OCI-M2 (cell line): ENCODE data around the gene HPS4.
"Not testable (repeated sequence)": the region's sequence is repeated elsewhere in the genome, so short reads cannot be mapped to it uniquely, and the experiment has no call there.

Experiments
- DNase-seq: peaks from one replicate; lab custom pipeline; 2025; ENCODE audit not compliant: unreplicated experiment; lab: John Stamatoyannopoulos, UW

The HPS4 gene

DNA sequence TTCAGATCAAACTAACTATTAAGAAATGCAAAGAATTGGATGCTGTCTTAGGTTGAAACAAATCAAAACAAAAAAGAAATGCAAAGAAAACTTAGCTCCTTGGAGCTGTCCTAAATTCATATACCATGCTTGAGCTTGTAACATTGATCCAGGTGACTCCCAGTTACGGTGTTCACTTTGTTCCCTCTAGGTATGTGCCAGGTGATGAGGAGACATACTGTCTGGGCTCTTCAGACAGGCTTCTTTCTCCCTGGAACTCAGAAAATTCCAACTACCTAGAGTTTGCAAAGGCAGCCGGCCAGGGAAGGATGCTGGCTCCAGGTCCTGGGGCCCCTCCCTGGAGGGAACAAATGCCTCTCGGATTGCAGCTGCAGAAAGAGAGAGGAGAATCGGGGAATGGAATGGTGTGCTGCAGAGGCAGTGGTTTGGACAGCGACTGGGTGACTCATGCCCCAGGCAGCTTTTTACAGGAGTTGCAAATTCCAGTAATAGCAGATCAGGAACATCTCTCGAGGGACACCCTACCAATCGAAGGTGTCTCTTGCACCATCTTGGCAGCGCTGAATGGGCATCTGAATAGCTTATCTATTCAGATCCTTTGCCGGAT, 66.8 kb downstream of the HPS4 start:
- DNase-seq, result no peak

DNA sequence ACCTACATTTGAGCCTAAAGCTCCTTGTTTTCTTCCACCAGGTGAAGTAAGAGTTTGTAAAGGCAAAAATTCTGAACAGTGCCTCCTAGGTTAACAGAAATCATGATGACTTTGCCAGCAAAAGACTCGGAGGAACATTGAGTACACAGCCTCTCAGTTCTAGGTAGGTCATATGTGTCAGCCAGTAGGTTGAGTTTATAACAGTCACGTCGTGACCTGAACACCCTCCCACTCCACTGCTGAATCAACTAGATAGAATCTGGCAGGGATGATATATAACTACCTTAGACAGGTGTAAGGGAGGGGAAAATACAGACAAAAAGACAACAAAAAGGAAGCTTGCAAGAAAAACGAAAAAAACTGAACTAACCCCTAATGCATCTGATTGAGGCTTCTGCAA, 67.3 kb downstream of the HPS4 start:
- no peak for DNase-seq

DNA sequence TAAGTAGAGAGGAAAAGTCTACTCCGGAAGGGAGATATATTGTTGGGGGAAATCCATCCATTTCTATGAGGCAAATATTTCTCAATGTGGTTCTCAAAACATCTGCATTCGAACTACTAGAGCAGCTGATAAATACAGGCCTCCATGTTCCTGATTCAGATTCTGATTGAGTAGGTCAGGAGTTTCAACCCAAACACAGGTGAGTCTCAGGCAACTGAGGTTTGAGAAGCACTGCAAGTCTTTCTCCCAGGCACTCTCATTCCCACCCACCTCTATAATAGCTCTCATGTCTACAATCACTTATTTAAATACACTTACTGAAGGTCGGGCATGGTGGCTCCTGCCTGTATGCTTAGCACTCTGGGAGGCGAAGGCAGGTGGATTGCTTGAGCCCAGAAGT, 69.2 kb downstream of the HPS4 start:
- DNase-seq, result no peak

DNA sequence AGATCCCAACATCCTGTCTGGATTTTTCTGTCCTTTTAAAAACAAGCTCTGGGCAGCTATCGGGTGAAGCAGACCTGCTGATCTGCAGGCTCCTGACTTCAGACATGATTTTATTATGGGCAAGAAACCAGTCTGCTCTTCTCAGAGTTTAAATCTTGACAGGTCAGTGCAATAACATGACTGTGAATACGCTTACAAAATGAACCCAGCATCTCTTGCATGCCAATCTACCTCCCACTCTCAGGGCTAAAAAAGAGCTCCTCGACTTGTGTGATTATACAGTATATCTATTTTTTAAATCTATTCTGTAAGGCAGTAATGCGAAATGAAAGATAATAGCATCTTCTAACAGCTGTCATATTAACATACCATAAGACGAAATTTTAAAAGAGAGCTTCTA, 73.2 kb downstream of the HPS4 start:
- no peak for DNase-seq

DNA sequence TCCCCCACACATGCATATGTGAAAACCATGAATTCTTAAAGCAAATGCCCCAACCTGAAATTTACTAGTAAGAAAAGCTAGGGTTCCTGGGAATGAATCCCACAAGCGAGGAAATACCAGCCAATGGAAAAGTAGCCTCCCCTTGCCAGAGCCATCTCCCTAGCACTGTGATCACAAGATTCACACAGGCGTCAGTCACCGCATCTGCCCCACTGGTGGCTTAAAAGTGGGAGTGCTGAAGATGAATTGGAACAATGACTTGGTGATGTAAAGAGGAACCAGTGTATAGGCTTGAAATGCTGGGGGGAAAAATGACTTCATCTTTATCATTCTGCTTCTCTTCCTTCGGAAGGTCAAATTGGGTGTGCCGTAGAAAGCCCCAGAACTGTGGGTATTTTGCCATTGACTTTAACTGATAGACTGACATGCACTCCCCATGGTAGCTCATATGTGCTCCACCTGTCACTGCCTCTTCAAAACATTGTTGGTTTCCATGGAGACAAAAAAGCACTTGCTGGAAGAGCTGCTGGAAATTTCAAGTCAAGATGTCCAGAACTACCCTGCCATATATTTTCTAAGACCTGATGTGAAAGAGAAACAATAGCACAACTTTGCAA, 73.8 kb downstream of the HPS4 start:
- no peak for DNase-seq

DNA sequence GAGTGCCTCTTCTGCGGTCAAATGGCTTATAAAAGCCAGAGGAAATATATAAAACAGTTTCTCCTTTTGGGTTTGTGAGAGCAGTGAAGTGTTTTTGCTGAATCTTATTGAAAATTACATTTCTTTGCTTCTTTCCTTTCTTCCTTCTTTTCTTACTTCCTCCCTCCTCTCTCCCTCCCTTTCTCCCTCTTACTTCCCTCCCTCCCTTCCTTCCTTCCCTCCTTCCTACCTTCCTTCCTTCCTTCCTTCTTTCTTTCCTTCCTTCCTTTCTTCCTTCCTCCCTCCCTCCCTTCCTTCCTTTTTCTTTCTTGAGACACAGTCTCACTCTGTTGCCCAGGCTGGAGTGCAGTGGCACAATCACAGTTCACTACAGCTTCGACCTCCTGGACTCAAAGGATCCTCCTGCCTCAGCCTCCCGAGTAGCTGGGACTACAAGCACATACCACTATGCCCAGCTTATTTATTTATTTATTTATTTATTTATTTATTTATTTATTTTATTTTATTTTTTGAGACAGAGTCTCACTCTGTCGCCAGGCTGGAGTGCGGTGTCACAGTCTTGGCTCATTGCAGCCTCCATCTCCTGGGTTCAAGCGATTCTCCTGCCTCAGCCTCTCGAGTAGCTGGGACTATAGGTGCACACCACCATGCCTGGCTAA, 74.9 kb downstream of the HPS4 start:
- DNase-seq, result not testable (repeated sequence)

DNA sequence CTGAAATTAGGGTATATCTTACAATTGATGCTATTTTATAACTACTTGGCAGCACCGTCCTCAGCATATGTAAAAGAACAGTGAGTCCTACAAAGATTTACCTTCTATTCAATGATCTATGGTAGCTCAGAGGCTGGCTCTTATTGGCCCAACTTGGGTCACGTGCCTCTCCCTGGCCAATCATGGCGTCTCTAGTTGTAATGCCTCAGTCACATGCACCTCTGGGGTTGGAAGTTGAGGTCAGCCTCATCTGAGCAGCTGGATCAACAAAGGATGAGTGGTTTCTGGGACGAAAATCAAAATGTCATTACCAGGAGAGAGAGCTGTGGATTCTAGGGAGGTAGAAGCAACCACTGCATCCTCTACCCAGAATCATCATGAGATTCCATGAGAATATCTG, 77.5 kb downstream of the HPS4 start:
- no peak for DNase-seq

DNA sequence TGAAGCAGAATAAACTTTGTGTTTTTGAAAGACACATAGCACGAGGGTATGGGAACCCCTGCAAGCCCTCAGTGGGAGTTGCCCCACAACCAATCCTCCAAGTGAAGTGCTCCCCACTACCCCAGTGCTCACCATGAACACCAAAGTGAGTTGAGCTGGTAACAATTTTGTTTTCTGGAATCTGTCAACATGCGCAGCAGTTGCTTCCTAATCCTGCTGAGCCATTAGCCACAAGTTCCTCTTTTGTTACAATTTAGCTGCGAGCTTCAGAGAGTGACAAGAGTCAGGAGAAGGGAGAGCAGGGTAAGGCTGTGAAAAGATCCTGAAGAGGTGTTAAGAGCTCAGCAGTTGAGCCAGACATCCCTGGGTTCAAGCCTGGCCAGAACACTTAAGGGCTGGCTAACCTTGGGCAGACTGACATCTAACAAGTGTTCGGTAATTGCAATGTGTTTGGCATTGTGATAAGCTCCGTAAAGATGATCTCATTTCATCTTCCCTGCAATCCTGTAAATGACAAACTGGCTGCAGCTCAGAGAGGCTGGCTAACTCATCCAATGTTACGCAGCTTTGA, 78.6 kb downstream of the HPS4 start:
- DNase-seq, result no peak

DNA sequence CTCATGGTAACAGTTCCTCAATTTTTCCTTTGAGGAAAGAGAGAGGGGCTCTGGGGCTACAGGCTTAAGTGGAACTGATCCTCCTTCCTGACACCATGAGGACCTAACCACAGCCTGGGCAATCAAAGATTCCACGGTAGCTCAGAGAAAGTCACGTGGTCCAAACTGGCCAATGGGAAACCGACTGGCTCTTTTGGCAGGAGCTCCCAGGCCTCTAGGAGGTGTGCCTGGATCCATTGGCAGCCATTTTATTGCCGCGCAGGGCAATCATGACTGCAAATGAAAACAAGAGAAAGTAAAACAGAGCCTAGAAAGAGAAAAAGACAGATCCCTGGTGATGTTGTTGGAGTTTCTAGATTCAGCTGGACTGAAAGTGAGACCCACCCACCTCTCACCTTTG, 81.9 kb downstream of the HPS4 start:
- no peak for DNase-seq
